ENCODE results near the gene GINS1. TPM values are rescaled to one million over a fixed set of nuclear protein-coding genes. Genes with fewer than 3 reads are reported as not detected.

Gene GINS1
- total RNA-seq, 4 donors from 2014 or later: 1.3 to 14.3 TPM; not detected in 2

DNA sequence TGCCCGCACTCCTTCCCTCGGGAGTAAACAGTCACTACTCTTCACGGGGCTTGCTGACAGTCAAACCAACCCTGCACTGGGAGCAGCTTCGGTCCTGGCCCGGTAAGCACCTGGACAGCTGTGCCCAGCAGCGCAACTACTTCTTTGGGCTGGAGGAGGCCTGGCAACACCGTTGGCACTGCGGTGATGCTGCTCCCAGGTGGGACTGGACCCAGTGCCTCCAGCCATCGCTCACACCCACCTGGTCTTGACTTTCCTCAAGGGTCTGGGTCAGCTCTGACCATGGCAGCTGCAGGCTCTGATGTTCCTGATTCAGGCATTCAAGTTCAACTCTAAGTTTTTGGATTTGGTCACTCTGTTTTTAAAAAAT lies 53.8 kb downstream of the GINS1 start:
- no peaks in the 10 kb centered on the region for H3K4me1 ChIP-seq
- no peaks in the 10 kb centered on the region for H3K36me3 ChIP-seq
- no peaks in the 10 kb centered on the region for H3K27me3 ChIP-seq
- intact Hi-C loops (cut with DNase I; ENCODE audit: low total_unique reads): no loop called here
- TF ChIP-seq, protein P1, sequence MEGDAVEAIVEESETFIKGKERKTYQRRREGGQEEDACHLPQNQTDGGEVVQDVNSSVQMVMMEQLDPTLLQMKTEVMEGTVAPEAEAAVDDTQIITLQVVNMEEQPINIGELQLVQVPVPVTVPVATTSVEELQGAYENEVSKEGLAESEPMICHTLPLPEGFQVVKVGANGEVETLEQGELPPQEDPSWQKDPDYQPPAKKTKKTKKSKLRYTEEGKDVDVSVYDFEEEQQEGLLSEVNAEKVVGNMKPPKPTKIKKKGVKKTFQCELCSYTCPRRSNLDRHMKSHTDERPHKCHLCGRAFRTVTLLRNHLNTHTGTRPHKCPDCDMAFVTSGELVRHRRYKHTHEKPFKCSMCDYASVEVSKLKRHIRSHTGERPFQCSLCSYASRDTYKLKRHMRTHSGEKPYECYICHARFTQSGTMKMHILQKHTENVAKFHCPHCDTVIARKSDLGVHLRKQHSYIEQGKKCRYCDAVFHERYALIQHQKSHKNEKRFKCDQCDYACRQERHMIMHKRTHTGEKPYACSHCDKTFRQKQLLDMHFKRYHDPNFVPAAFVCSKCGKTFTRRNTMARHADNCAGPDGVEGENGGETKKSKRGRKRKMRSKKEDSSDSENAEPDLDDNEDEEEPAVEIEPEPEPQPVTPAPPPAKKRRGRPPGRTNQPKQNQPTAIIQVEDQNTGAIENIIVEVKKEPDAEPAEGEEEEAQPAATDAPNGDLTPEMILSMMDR (IDR thresholded peaks at IDR 0.05): no peak
- no peak for TF ChIP-seq POLR2A (IDR thresholded peaks at IDR 0.05)
- H3K27ac ChIP-seq: no peak overlapping the region
- no peak overlapping the region for H3K4me3 ChIP-seq
- no peak for DNase-seq
- no peaks in the 10 kb centered on the region for H3K9me3 ChIP-seq

DNA sequence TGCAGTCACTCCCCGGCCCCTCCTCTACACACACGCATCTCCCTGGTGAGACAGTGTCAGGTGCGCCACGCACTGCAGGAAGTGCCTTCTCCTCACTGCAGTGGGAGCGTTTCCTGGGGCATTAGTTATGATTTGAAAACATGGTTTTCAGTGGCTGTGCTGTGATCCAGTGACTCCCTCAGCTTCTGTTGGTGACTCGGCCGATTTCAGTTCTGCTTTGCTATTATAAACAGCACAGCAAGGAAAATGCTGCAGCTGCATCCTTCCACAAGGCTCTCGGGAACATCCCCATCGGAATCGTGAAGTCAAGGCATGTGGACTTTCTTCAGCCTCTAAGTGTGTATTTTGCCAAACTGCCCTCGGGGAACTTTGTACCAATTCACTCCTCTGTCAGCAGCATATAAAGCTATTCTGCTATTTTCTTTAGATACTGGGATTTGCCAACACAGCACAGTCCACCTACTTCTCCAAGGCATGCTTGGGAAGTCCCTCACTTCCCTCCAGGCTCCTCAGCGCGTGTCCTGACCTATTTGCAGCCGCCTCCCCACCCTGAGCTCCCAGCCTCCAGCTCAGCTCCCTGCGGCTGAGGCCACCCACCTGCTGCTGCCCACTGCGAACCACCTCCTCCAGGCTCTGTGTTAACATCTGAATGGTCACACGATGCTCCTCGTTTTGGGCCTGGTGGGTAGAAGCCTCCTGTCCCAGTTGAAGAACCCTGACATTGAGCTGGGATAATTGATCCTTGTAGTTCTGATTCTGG lies 54.5 kb downstream of the GINS1 start:
- intact Hi-C loops (cut with DNase I; ENCODE audit: low total_unique reads): no loop called here
- Histone ChIP-seq H3K4me1 (no peaks in the 10 kb centered on the region), H3K27ac (no peak overlapping the region), H3K27me3 (no peaks in the 10 kb centered on the region), H3K4me3 (no peak overlapping the region), H3K36me3 (no peaks in the 10 kb centered on the region), H3K9me3 (no peaks in the 10 kb centered on the region)
- TF ChIP-seq, protein P1 (IDR thresholded peaks at IDR 0.05): no peak
- no peak for TF ChIP-seq POLR2A (IDR thresholded peaks at IDR 0.05)
- no peak for DNase-seq

DNA sequence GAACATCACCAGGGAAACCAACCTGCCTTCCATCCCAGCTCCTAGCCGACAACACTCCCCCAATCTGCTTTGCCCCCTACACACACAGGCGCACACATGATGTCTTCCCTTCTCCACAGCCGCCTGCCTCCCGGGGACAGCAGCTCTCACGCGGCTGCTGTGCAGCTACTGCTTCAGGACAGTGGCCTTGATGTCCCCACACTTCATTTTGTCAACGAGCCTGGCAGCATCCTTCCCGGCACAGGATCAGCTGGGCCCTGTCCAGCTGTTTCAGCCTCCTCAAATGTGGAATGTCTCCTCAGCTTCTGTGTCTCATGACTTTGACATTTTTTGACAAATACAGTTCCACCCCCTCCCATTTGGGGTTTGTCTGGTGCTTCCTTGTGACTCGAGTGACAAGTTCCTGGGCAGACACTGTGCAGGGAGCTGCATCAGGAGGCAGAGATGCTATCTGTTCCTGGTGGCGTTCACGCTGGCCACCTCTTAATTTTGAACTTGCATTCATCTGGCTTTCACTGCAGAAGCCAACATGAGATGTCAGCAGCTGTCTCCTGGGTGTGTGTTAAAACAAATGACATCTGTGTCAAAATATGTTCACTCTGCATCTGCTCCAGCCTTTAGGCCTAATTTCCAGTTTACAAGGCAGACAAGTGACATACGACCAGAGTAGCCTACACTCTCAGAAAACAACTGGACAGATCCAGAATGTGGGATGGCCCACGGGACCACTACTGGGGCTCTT lies 57.2 kb downstream of the GINS1 start:
- H3K4me3 ChIP-seq: no peak overlapping the region
- H3K4me1 ChIP-seq: no peaks in the 10 kb centered on the region
- no peaks in the 10 kb centered on the region for H3K36me3 ChIP-seq
- no peaks in the 10 kb centered on the region for H3K9me3 ChIP-seq
- TF ChIP-seq, protein P1 (IDR thresholded peaks at IDR 0.05): no peak
- no peak for TF ChIP-seq POLR2A (IDR thresholded peaks at IDR 0.05)
- DNase-seq: no peak
- no peaks in the 10 kb centered on the region for H3K27me3 ChIP-seq
- intact Hi-C loops (cut with DNase I; ENCODE audit: low total_unique reads): no loop called here
- H3K27ac ChIP-seq: no peak overlapping the region

DNA sequence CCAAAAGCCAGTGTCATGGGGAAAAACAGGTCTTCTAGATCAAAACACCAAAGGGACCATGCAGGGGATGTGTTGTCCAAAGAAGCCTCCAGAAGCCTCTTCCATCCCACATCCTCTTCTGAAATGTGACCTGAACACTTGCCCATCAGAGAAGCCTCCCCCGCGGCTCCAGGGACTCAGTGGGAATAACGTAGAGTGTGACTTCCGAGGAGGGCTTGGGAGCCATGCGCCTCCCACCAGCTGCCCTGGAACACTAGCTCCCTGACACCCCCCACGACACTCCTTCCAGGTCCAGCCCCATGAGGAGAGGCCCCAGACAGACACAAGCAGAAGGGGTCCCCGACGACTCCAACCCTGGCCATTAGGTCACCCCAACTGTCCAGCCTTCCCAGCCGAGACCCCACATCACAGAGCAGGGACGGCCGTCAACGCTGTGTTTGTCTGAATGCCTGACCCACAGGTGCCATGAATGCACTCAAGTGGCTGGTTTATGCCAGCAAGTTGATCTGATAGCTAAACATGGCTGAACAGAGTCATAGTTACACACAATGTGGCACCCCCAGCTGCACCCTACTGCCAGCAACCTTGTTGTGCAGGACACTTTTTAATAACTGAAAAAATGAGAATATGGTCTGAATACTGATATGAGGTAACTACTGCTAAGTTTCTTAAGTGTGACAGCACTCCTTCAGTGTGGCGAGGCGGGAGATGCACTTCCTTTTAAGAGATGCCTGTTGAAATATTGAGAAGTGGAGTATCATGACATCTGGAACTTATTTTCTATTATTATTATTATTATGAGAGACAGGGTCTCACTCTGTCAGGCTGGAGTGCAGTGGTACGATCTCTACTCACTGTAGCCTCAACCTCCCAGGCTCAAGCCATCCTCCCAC lies 58.0 kb downstream of the GINS1 start:
- Histone ChIP-seq H3K36me3 (no peaks in the 10 kb centered on the region), H3K27me3 (no peaks in the 10 kb centered on the region), H3K4me3 (no peak overlapping the region), H3K9me3 (no peaks in the 10 kb centered on the region), H3K27ac (no peak overlapping the region), H3K4me1 (no peaks in the 10 kb centered on the region)
- TF ChIP-seq, protein P1 (IDR thresholded peaks at IDR 0.05): no peak
- no peak for TF ChIP-seq POLR2A (IDR thresholded peaks at IDR 0.05)
- no peak for DNase-seq
- intact Hi-C loops (cut with DNase I; ENCODE audit: low total_unique reads): no loop called here
